HepG2 (cell line): Measurements from ENCODE around the gene TMEFF1. TPM values are rescaled to one million over a fixed set of nuclear protein-coding genes. Genes with fewer than 3 reads are reported as not detected.

Source experiments
- JDP2 ChIP-seq: sonication (generic); formaldehyde crosslinking; IDR thresholded peaks from 2 replicates; pipeline ENCODE4 v1.8.1; 2022; ENCODE audit warnings: missing genetic modification reagents, borderline replicate concordance
- KLF11 ChIP-seq: IDR thresholded peaks from 2 replicates; pipeline ENCODE4 v1.6.1; 2016; ENCODE audit warnings: missing compliant biosample characterization
- RBAK ChIP-seq: sonication (generic); formaldehyde crosslinking; IDR thresholded peaks from 2 replicates; pipeline ENCODE4 v1.5.1; 2020; ENCODE audit warnings: mild to moderate bottlenecking, missing genetic modification reagents
- REXO4 ChIP-seq: sonication (generic); formaldehyde crosslinking; IDR thresholded peaks from 2 replicates; pipeline ENCODE4 v1.8.0; 2022; ENCODE audit warnings: missing genetic modification reagents, mild to moderate bottlenecking, borderline replicate concordance
- polyA plus RNA-seq, 8 experiments: library from polyadenylated mRNA; depleted of rRNA in 3 of 8; stranded (reverse) in 7 of 8; unstranded in 1 of 8; fragments of >200 nt; fragmentation: Illumina TruSeq in 4 of 8; extraction: Trizol in 4 of 8; gene quantifications; 2 replicates each; pipeline versions ENCODE4 v1.2.1 to v1.2.3, GENCODE V29; 2011 to 2016; ENCODE audit warnings: low read depth in 4 of 8, missing spikeins in 1 of 8, mixed read lengths in 1 of 8; ENCODE audit not compliant: insufficient read depth in 1 of 8
- total RNA-seq, 5 experiments: library from RNA; depleted of rRNA; stranded (reverse); fragments of >200 nt; fragmentation: Illumina TruSeq; extraction: Trizol; gene quantifications; 2 replicates each; pipeline ENCODE4 v1.2.3, GENCODE V29; 2016; ENCODE audit warnings: low read depth in 1 of 5
- TF ChIP-seq, protein P1 (sequence below): sonication (generic); formaldehyde crosslinking; IDR thresholded peaks from 2 replicates; pipeline ENCODE4 v1.4.0; 2020; ENCODE audit warnings: mild to moderate bottlenecking, missing genetic modification reagents

TMEFF1 gene
- total and polyA plus RNA-seq, 2 of the 13 experiments (the other 11 are each of a cell fraction or from before 2014, with no cell fraction given), result 0.87 to 1.9 TPM

DNA sequence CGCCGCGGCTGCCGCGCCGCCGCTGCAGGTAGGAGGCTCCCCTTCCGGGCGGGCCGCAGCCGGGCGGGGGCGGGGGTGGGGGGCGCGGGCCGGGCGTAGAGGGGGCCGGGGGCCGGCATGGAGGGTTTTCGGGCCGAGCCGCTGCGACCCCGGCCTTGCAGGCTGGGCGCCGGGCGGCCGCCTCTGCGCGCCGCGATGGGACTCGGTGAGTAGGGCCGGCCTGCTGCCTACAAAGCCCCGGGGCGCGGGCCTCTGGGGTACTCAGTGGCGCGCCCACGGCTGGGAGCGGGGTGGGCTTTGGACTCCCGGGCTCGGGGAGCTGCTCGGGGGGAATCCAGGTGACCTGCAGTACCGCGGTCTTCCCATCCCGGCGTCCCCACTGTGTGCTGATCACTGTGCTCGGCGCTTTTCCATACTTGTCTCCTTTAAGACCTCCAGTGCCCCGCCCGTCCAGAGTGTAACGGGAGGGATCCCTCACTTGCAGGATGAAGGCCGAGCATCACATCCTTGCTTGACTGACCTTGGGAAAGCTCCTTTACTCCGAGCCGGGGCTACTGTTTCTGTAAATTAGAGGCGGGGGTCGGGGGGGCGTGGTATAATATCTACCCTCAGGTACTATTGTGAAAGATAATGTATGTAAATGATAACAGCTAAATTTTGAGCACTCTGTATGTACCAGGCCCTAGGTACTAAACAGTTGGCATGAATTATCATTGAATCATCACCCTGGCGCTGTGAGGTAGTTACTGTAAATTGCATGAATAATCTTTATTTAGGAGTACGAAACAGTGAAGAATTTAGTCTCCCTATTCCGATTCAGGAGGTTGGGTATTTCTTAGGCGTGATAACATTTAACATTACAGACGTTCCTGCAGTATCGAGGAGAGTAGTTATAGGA lies 45.3 kb upstream of the TMEFF1 start (continued):
- TF ChIP-seq, protein P1, sequence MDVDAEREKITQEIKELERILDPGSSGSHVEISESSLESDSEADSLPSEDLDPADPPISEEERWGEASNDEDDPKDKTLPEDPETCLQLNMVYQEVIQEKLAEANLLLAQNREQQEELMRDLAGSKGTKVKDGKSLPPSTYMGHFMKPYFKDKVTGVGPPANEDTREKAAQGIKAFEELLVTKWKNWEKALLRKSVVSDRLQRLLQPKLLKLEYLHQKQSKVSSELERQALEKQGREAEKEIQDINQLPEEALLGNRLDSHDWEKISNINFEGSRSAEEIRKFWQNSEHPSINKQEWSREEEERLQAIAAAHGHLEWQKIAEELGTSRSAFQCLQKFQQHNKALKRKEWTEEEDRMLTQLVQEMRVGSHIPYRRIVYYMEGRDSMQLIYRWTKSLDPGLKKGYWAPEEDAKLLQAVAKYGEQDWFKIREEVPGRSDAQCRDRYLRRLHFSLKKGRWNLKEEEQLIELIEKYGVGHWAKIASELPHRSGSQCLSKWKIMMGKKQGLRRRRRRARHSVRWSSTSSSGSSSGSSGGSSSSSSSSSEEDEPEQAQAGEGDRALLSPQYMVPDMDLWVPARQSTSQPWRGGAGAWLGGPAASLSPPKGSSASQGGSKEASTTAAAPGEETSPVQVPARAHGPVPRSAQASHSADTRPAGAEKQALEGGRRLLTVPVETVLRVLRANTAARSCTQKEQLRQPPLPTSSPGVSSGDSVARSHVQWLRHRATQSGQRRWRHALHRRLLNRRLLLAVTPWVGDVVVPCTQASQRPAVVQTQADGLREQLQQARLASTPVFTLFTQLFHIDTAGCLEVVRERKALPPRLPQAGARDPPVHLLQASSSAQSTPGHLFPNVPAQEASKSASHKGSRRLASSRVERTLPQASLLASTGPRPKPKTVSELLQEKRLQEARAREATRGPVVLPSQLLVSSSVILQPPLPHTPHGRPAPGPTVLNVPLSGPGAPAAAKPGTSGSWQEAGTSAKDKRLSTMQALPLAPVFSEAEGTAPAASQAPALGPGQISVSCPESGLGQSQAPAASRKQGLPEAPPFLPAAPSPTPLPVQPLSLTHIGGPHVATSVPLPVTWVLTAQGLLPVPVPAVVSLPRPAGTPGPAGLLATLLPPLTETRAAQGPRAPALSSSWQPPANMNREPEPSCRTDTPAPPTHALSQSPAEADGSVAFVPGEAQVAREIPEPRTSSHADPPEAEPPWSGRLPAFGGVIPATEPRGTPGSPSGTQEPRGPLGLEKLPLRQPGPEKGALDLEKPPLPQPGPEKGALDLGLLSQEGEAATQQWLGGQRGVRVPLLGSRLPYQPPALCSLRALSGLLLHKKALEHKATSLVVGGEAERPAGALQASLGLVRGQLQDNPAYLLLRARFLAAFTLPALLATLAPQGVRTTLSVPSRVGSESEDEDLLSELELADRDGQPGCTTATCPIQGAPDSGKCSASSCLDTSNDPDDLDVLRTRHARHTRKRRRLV (CRISPR knock-in tag), result no peak
- no peak for TF ChIP-seq REXO4 (CRISPR knock-in tag)
- TF ChIP-seq KLF11 (CRISPR knock-in tag), result no peak
- no peak for TF ChIP-seq JDP2
- TF ChIP-seq RBAK, result no peak
- TF ChIP-seq, all 625 proteins: peak for 18
